K562 treated with DMSO at 1 percent for 12 hours (cell line): ENCODE results near the gene ZNF728. TPM values are rescaled to one million over a fixed set of nuclear protein-coding genes. Genes with fewer than 3 reads are reported as not detected.

Source experiments
- total RNA-seq: library from RNA; unstranded; fragments of 300-600 nt; gene quantifications from 2 replicates; pipeline ENCODE4 v1.2.3, GENCODE V29; 2022; ENCODE audit not compliant: insufficient read depth

Gene ZNF728
- not detected in 2 replicates for total RNA-seq

DNA sequence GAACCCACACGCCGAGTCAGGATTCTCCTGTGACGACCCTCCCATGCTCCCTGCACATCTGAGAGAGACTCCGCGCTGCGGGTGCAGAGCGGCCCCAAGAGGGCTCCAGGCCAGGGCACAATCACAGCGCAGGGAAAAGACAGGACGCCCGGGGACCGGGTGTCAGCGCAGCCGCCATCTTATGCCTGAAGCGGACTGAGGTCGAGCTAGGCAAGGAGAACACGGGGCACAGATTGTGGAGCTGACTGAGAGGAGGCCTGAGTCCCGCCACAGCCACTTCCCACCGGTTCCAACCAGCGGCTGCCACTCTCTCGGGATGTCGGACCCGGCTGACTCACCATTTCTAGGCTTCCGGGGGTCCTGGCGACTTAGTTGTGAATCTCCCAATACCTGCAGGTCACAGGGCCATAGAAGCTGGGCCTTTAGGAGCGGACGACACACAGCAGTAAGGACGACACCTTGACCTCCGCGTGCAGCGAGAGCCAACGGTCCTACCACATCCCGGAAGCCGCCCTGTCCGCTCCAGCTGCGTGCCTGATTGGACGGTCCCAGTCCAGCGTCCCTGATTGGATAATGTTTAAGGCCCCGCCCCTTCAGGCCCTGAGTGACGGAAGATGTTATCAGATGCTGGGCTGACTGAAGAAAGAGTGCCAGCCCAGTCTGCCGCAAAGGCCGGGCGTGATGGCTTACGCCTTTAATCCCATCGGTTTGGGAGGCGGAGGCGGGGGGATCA, at the start of gene ZNF728:
Gene ZNF728, minus strand, starts transcription at position 487 of the 733 bp plus-strand sequence. Its CDS starts 146 bp downstream, at position 341.

Other genes starting within 250 kb of the ZNF728 start
- not detected in 2 replicates for gene ZNF99, start 219.0 kb downstream of the ZNF728 start, total RNA-seq
- gene ZNF723, start 170.9 kb downstream of the ZNF728 start, total RNA-seq = not detected in 2 replicates
- gene ZNF730, start 113.8 kb upstream of the ZNF728 start, total RNA-seq = 1.0 TPM in 1 of 2 replicates, not detected in the other
- 0.36 TPM in 1 of 2 replicates, not detected in the other for gene ZNF724, start 247.2 kb upstream of the ZNF728 start, total RNA-seq